ENCODE results near the gene NRXN3.

The NRXN3 gene

GRCh38 chr14:78292003-78292402 is 121.8 kb downstream of the NRXN3 start:
- H3F3A ChIP-seq (ENCODE audit: insufficient read depth, low read length) = no peaks in the 10 kb centered on the region
- H3K4me3 ChIP-seq (ENCODE audit: low read depth, low read length, poor library complexity, severe bottlenecking) = no peak overlapping the region
- no peaks in the 10 kb centered on the region for H3K9me2 ChIP-seq (ENCODE audit: low read depth, low read length)
- no peaks in the 10 kb centered on the region for H3K9me3 ChIP-seq (ENCODE audit: low read length)
- H3K27ac ChIP-seq (ENCODE audit: low read depth, low read length, poor library complexity, severe bottlenecking) = no peak overlapping the region
- H4K20me1 ChIP-seq (ENCODE audit: insufficient read depth, low read length) = no peaks in the 10 kb centered on the region
- H3K27me3 ChIP-seq (ENCODE audit: insufficient read depth, low read length) = no peaks in the 10 kb centered on the region
- H3K4me1 ChIP-seq (ENCODE audit: insufficient read depth, low read length, severe bottlenecking) = no peaks in the 10 kb centered on the region
- no peaks in the 10 kb centered on the region for H3K36me3 ChIP-seq (ENCODE audit: insufficient read depth, low read length)
- H3K9ac ChIP-seq (ENCODE audit: low read length) = no peak overlapping the region
- no peak overlapping the region for H2AFZ ChIP-seq (ENCODE audit: low read length)
- no peaks in the 10 kb centered on the region for H3K79me2 ChIP-seq (ENCODE audit: insufficient read depth, low read length)
- H3K4me2 ChIP-seq (ENCODE audit: low read length) = no peak overlapping the region
- TF ChIP-seq CTCF (IDR thresholded peaks at IDR 0.05; ENCODE audit: low read length) = no peak
- TF ChIP-seq EZH2 (IDR thresholded peaks at IDR 0.05; ENCODE audit: borderline replicate concordance, low read length) = no peak

GRCh38 chr14:78297858-78298257 is 127.7 kb downstream of the NRXN3 start:
- H3K4me3 ChIP-seq (ENCODE audit: low read depth, low read length, poor library complexity, severe bottlenecking) = no peak overlapping the region
- H3K27ac ChIP-seq (ENCODE audit: low read depth, low read length, poor library complexity, severe bottlenecking) = no peak overlapping the region
- TF ChIP-seq CTCF (IDR thresholded peaks at IDR 0.05; ENCODE audit: low read length) = no peak
- TF ChIP-seq EZH2 (IDR thresholded peaks at IDR 0.05; ENCODE audit: borderline replicate concordance, low read length) = no peak
- H3F3A ChIP-seq (ENCODE audit: insufficient read depth, low read length) = no peaks in the 10 kb centered on the region
- no peaks in the 10 kb centered on the region for H3K79me2 ChIP-seq (ENCODE audit: insufficient read depth, low read length)
- H3K9me3 ChIP-seq (ENCODE audit: low read length) = no peaks in the 10 kb centered on the region
- no peaks in the 10 kb centered on the region for H3K27me3 ChIP-seq (ENCODE audit: insufficient read depth, low read length)
- no peaks in the 10 kb centered on the region for H3K36me3 ChIP-seq (ENCODE audit: insufficient read depth, low read length)
- H2AFZ ChIP-seq (ENCODE audit: low read length) = no peak overlapping the region
- no peaks in the 10 kb centered on the region for H3K9me2 ChIP-seq (ENCODE audit: low read depth, low read length)
- no peaks in the 10 kb centered on the region for H3K4me1 ChIP-seq (ENCODE audit: insufficient read depth, low read length, severe bottlenecking)
- no peak overlapping the region for H3K9ac ChIP-seq (ENCODE audit: low read length)
- H4K20me1 ChIP-seq (ENCODE audit: insufficient read depth, low read length) = no peaks in the 10 kb centered on the region
- H3K4me2 ChIP-seq (ENCODE audit: low read length) = no peak overlapping the region

- H4K20me1 ChIP-seq (ENCODE audit: insufficient read depth, low read length) = no peaks in the 10 kb centered on the region
- TF ChIP-seq EZH2 (IDR thresholded peaks at IDR 0.05; ENCODE audit: borderline replicate concordance, low read length) = no peak
- TF ChIP-seq CTCF (IDR thresholded peaks at IDR 0.05; ENCODE audit: low read length) = no peak
Measured at GRCh38 chr14:78298298-78298697, 128.1 kb downstream of the NRXN3 start.

More at GRCh38 chr14:78298298-78298697, 128.1 kb downstream of the NRXN3 start:
- H3K27me3 ChIP-seq (ENCODE audit: insufficient read depth, low read length) = no peaks in the 10 kb centered on the region
- H3K4me3 ChIP-seq (ENCODE audit: low read depth, low read length, poor library complexity, severe bottlenecking) = no peak overlapping the region
- H3K4me2 ChIP-seq (ENCODE audit: low read length) = no peak overlapping the region
- no peaks in the 10 kb centered on the region for H3K36me3 ChIP-seq (ENCODE audit: insufficient read depth, low read length)
- H3F3A ChIP-seq (ENCODE audit: insufficient read depth, low read length) = no peaks in the 10 kb centered on the region
- no peak overlapping the region for H3K9ac ChIP-seq (ENCODE audit: low read length)
- H3K9me3 ChIP-seq (ENCODE audit: low read length) = no peaks in the 10 kb centered on the region
- no peaks in the 10 kb centered on the region for H3K4me1 ChIP-seq (ENCODE audit: insufficient read depth, low read length, severe bottlenecking)
- H3K79me2 ChIP-seq (ENCODE audit: insufficient read depth, low read length) = no peaks in the 10 kb centered on the region
- H3K27ac ChIP-seq (ENCODE audit: low read depth, low read length, poor library complexity, severe bottlenecking) = no peak overlapping the region
- no peak overlapping the region for H2AFZ ChIP-seq (ENCODE audit: low read length)
- no peaks in the 10 kb centered on the region for H3K9me2 ChIP-seq (ENCODE audit: low read depth, low read length)

All from OCI-LY1 (cell line).